Non-pigmented ciliary epithelial cell (primary cell): ENCODE data around the gene KRTAP5-5.
"Not testable (repeated sequence)": the region's sequence is repeated elsewhere in the genome, so short reads cannot be mapped to it uniquely, and the experiment has no call there.

Experiments
- DNase-seq: peaks from one replicate; pipeline ENCODE4 v3.0.0-alpha.2; 2010; ENCODE audit warnings: low read depth

Gene KRTAP5-5, protein sequence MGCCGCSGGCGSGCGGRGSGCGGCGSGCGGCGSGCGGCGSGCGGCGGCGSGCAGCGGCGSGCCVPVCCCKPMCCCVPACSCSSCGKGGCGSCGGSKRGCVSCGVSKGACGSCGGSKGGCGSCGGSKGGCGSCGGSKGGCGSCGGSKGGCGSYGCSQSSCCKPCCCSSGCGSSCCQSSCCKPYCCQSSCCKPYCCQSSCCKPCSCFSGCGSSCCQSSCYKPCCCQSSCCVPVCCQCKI

DNA sequence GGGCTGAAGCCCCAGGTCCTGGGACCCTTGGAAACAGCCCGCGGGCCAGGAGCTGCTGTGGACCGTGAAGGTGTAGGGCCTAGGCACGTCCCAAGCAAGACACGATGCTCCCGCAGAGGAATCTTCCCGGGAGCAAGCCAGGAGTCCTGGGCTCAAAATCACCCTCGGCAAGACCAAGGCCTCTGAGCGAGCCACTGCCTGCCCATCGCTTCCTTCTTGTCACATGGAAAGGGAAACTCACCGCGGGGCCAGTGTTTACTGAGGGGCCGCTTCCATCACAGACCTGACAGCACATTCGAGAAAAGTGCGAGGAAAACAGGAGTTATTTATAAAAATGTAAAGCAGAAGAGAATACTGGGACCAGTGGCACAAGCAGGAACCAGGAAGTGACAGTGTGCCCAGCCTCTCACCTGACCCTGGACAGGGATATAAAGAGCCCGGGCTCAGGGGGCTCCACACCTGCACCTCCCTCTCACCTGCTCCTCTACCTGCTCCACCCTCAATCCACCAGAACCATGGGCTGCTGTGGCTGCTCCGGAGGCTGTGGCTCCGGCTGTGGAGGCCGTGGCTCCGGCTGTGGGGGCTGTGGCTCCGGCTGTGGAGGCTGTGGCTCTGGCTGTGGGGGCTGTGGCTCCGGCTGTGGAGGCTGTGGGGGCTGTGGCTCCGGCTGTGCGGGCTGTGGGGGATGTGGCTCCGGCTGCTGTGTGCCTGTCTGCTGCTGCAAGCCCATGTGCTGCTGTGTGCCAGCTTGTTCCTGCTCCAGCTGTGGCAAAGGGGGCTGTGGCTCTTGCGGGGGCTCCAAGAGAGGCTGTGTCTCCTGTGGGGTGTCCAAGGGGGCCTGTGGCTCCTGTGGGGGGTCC is at the start of gene KRTAP5-5:
TSS of gene KRTAP5-5 (plus strand) at position 450 of the 860 bp plus-strand sequence. CDS start at position 516, 66 bp downstream.
- DNase-seq: no peak

DNA sequence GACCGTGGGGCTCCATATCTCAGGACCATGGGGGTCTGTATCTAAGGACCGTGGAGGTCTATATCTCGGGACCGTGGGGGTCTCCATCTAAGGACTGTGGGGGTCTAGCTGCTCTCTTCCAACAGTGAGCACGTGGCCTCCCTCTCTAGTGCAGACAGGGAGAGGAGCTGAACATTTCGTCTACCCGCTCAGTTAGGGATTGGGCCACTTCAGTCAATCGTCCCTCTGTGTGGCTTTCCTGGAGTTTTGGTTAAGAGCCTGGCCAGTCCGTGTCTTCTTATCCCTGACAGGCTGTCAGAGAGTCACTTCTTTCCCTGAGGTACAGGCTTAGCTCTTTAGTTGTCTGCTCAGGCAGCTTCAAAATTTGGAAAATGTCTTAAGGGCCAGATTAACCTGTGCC is 47.6 kb upstream of the KRTAP5-5 start:
- no peak for DNase-seq

DNA sequence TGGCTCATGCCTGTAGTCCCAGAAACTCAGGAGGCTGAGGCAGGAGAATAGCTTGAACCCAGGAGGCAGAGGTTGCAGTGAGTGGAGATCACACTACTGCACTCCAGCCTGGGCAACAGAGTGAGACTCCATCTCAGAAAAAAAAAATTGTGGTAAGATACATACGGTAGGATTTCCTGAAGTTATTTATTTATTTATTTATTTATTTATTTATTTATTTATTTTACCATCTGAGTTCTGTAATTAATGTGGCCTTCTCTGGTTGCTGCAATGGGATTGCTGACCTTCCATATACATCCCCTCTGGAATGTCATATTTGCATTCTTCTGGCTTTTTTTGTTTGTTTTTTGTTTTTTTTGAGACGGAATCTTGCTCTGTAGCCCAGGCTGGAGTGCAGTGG is 46.7 kb upstream of the KRTAP5-5 start:
- DNase-seq: not testable (repeated sequence)

DNA sequence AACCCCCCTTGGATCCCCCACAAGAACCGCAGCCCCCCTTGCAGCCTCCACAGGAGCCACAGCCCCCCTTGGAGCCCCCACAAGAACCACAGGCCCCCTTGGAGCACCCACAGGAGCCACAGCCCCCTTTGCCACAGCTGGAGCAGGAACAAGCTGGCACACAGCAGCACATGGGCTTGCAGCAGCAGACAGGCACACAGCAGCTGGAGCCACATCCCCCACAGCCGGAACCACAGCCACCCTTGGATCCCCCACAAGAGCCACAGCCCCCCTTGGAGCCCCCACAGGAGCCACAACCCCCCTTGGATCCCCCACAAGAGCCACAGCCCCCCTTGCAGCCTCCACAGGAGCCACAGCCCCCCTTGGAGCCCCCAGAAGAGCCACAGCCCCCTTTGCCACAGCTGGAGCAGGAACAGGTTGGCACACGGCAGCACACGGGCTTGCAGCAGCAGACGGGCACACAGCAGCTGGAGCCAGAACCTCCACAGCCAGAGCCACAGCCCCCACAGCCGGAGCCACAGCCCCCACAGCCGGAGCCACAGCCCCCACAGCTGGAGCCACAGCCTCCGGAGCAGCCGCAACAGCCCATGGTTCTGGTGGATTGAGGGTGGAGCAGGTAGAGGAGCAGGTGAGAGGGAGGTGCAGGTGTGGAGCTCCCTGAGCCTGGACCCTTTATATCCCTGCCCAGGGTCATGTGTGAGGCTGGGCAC is 44.8 kb upstream of the KRTAP5-5 start, which contains the start of gene KRTAP5-1:
TSS of gene KRTAP5-1 (minus strand) at position 623 of the 710 bp plus-strand sequence. CDS start at position 589, 34 bp downstream.
- DNase-seq: not testable (repeated sequence)

DNA sequence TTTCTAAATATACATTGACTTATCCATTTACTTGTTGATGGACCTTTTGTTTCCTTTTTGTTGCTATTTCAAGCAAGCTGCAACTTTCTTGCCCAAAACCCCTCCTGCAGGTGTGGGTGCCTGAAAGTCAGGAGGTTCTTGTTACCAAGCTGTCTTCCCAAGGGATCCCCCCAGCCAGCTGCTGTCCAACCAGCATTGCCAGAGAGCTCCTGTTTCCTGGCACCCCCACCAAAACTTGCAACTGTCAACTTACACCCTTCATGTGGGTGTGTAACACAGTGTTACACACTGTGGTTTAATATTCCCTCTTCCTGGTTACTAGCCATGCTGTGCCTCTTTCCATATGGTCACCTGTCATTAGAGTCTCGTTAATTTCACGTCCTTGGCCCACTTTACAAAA is 42.9 kb upstream of the KRTAP5-5 start:
- no peak for DNase-seq

DNA sequence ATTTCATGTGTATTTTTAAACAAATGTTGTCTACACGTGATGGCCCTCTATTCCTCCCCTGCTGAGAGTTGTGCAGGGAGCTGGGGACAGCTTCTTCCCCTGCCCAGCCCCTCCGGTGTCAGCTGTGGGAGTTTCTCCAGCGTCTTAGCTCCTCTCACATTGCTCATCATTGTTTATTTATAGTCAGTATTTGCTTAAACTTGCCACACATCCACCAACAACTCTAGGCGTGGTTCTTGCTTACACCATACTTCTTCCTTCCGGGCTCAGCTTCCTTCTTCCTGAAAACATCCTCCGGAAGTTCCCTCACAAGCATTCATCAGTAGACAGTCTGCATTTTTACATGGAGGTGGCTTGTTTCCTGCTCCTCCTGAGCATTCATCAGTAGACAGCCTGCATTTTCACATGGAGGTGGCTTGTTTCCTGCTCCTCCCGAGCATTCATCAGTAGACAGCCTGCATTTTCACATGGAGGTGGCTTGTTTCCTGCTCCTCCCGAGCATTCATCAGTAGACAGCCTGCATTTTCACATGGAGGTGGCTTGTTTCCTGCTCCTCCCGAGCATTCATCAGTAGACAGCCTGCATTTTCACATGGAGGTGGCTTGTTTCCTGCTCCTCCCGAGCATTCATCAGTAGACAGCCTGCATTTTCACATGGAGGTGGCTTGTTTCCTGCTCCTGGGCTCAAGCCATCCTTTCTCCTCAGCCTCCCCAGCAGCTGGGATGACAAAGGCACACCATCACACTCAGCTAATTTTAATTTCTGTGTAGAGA is 40.2 kb upstream of the KRTAP5-5 start:
- not testable (repeated sequence) for DNase-seq

DNA sequence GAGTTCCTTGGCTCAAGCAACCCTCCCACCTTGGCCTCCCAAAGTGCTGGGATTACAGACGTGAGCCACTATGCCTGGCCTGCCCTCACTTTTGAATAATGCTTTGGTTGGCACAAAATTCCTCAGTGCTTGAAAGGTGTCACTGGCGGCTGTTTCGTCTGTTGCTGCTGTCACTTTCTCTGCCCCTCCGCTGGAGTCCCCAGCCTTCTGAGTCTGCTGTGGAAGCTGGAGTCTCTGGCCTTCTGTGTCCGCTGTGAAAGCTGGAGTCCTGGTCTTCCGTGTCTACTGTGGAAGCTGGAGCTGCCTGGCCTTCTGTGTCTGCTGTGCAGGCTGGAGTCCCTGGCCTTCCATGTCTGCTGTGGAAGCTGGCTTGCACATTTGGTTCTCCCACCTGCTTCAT is 39.6 kb upstream of the KRTAP5-5 start:
- no peak for DNase-seq

DNA sequence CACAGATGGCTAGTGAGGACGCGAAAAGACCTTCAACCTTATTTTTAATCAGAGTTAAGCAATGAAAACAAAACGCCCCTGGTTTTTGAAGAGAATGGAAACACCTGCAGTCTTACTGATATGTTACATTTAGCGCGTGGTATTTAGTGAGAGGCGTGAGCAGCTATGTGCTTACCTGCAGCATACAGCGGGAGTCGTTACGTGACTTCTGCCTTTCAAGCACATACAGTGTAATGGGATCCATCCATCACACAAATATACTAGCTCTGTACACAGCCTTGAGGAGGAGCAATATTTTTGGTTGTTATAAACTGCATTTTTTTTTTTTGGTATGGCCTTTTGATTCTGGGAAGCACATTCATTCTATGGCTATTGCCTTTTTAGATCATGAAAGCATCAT is 36.9 kb upstream of the KRTAP5-5 start:
- no peak for DNase-seq

DNA sequence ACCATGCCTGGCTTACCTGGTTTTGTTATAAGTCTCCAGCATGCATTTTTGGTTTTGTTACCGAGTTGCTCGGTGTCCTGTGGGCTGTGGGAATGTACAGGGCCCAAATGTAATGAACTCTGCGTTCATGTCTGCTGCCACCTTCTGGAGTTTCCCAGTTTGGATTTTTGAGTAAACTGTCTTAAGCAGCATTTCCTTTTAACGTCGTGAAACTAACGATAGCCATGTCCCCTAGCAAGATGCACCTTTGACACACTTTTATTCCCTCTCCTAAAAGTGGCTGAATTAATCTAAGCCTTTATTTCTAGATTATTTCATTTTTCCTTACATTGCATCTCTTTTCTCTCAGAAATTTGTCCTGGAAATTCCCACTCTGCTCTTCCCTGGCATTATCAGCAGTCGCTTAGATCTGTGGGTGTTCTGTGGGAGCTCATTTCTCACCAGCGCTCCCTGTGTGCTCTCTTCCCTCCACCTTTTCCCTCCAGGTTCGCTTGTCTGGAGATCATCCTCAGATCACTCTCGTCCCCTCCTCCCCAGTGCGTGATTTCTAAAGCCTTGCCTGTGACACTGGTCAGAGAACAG is 33.5 kb upstream of the KRTAP5-5 start:
- DNase-seq: not testable (repeated sequence)

DNA sequence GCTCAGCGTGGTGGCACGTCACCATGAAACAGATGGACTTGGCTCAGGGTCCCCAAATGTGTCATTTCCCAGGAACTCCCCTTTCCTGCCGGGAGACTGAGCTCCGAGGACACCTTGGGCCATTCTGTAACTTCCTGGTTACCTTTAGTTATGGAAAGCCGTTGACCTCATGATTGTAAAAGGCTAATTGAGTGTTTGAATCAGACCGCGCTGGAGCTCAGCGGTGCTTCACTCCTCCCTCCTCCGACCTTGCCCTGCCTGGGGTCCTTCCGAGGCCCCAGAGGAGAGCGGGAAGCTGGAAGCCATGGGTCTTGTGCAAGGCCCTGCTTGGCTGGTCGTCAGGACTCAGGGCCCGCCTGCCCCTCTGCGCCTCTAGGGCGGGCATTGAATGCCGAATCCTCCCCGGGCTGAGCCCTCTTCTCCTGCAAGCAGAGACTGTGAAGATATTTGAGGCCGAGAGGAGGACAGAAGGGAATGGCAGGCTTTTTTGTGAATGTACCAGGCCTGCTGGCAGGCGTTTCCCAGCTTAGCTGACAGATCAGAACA is 32.9 kb upstream of the KRTAP5-5 start:
- DNase-seq: not testable (repeated sequence)

DNA sequence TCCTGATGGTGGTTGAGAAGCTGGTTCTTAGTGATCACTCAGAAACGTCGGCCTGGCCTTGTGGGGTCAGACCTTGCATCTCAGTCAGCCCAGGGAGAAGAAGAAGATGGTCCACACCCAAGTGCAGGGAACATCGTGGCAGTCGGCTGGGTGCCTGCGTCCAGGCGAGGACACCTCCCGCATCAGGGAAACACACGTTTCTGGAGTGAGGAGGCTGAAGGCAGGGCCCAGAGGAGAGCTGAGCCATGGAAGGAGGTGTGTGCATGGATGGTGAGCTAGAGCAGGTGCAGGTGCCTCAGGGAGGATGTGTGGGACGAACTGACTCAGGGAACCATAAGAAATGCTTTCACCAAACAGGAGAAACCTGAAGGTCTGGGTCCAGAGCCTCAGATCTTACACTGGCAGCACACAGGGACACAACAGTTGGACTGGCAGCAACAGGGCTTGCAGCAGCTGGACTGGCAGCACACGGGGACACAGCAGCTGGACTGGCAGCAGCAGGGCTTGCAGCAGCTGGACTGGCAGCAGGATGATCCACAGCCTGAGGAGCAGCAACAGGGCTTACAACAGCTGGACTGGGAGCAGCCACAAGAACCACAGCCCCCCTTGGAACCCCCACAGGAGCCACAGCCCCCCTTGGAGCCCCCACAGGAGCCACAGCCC is 32.1 kb upstream of the KRTAP5-5 start:
- DNase-seq: no peak

DNA sequence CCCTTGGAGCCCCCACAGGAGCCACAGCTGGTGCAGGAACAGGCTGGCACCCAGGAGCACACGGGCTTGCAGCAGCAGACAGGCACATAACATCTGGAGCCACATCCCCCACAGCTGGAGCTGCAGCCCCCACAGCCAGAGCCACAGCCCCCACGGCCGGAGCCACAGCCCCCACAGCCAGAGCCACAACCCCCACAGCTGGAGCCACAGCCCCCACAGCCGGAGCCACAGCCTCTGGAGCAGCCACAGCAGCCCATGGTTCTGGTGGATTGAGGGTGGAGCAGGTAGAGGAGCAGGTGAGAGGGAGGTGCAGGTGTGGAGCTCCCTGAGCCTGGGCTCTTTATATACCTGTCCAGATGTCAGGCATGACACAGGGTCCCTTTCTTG is 31.6 kb upstream of the KRTAP5-5 start, which contains the start of gene KRTAP5-2:
TSS of gene KRTAP5-2 (minus strand) at position 301 of the 387 bp plus-strand sequence. CDS start at position 257, 44 bp downstream.
- DNase-seq: no peak

DNA sequence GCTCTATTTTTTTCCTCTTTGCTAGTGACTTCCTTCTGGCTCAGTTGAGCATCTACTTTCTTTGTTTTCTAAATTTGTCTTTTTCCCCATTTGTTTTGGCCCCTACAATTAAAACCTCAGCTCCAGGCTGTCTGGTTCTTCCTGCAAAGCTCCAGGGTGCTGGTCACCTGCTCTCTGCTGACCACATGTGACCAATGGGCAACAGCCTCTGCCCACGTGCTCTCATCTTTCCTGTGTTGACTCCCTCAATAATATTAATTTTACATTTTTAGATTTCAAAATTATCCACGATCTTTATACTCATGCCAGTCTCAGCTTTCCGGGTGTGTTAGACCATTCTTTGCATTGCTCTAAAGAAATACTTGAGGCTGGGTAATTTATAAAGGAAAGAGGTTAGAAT is 31.2 kb upstream of the KRTAP5-5 start:
- not testable (repeated sequence) for DNase-seq

DNA sequence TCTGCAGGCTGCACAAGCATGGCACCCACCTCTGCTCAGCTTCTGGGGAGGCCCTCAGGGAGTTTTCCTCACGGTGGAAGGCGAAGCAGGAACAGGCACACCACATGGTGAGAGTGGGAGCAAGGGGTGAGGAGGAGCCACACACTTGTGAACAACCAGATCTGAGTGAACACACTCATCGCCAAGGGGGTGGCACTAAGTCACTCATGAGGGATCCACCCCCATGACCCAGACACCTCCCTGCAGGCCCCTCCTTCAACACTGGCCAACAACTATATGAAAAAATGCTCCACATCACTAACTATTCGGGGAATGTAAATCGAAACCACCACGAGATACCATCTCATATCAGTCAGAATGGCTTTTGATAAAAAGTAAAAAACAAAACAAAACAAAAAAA is 30.8 kb upstream of the KRTAP5-5 start:
- DNase-seq: no peak

DNA sequence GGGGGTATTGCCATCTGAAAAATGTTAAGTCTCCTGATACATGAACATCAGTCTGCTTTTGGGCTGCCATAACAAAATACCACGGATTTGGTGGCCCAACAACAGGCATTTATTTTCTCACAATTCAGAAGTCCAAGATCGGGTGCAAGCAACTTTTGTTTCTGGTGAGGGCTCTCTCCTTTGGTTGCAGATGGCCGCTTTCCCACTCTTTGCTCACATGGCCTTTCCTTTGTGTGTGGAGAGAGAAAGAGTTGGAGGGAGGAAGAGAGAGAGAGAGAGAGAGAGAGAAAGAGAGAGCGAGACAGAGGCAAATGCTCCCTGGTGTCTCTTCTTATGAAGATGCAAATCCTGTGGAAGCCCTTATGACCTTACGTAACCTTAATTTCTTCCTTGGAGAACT is 28.9 kb upstream of the KRTAP5-5 start:
- DNase-seq: no peak

DNA sequence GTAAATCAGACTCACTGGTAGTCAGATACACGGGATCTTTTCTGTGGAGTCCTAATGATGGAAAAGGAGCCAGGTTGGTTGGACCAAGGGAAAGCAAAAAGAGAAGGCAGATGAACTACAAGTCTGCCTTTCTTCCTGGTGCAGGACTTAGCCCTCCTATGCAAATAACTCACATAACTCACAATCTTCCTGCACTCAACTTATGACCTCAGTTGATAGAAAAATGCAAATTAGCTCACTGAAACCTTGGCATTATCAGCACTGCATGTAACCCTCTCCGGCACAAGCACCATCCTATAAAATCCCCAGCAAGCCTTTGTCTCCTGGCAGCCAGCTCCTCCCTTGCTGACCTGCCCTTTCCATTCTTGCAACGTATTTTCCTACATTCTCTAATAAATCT is 27.9 kb upstream of the KRTAP5-5 start:
- DNase-seq: not testable (repeated sequence)

DNA sequence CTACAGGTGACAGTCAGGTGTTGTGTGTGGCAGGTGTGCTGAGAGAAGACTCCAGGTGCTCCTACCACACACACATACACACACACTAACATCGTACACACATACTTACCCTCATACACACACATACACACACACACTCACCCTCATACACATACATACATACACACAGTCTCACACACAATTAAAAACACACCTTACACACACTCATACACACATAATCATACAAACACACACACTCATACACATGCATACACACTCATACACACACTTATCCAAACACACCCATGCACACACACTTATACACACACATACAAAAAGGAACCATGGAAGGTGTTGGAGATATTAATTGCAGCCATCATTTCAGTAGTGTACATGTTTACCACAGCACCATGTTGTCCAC is 25.9 kb upstream of the KRTAP5-5 start:
- no peak for DNase-seq

DNA sequence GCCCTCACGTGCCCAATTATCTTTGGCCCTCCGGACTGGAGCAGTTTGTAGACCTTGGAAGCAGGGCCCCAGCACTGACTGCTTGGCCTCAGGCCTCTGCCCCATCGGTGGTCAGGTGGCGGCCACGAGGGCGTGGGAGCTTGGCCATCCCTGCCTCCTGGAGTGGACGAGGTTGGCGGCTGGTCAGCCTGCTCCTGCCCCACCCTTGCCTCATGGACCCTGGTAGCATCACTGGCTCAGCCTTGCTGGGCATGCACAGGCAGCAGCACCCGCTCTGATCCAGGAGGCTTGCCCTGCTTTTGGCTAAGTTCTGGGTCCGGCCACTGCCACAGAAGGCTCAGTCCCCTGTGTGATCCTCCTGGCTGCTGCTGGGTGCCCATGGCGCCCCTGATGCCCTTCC is 25.4 kb upstream of the KRTAP5-5 start:
- DNase-seq: no peak

DNA sequence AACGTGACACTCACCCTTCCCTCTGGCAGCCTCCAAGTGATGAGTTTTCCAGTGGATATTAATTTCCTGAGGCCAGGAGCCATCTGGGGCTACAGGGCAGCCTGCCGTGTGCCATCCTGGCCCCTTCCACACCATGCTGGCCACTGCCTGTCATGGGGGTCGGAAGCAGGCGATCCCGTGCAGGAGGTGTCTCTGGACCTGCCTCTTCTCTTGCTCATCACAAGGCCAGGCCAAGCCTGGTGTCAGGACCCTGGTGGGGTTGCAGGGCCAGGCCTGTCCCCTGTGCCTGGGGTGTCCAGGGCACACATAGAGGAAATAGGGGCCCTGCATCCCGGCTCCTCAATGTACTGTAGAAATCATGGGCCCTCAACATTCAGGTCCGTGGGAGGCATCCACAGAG is 24.9 kb upstream of the KRTAP5-5 start:
- DNase-seq: no peak

DNA sequence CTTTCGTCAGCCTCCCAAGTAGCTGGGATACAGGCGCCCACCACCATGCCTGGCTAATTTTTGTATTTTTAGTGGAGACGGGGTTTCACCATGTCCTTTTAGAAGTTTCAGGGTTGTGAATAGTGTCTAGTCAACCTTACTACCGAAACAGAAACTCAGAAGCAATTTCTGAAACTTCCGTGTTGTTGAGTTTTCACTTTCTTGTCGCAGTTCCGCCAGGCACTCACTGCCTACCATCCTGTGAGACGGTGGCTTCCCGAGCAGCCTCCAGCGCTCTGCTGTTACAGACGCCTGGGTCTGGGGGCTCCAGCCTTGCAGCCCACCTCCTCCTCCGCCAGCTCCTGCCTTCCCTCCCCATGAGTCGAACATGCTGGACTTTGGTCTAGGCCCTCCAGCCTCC is 23.7 kb upstream of the KRTAP5-5 start:
- not testable (repeated sequence) for DNase-seq
